HEK293 (cell line): Measurements from ENCODE around the gene KIAA1958.

ENCODE experiments used
- ZNF274 ChIP-seq, 2 experiments: fragments of 200-500 bp in 1 of 2; fragments of 450-650 bp in 1 of 2; sonication (Bioruptor generic) in 1 of 2; formaldehyde crosslinking in 1 of 2; IDR thresholded peaks; 2 replicates each; pipeline versions ENCODE4 v1.5.1 to v1.6.1; 2014 to 2016; ENCODE audit warnings: borderline replicate concordance in 1 of 2, inconsistent platforms in 1 of 2, low read length in 1 of 2, missing biosample characterization in 1 of 2, missing genetic modification characterization in 1 of 2
- ZNF544 ChIP-seq: fragments of 450-650 bp; formaldehyde crosslinking; IDR thresholded peaks from 2 replicates; pipeline ENCODE4 v1.5.0; 2017; ENCODE audit warnings: missing biosample characterization, missing genetic modification characterization
- TF ChIP-seq, protein P1 (sequence below): fragments of 450-650 bp; formaldehyde crosslinking; IDR thresholded peaks from 2 replicates; pipeline ENCODE4 v1.5.1; 2016; ENCODE audit warnings: missing biosample characterization, missing genetic modification characterization
- TF ChIP-seq, protein P2 (sequence below): fragments of 450-650 bp; formaldehyde crosslinking; IDR thresholded peaks from 2 replicates; pipeline ENCODE4 v1.5.1; 2016; ENCODE audit warnings: missing biosample characterization, missing genetic modification characterization

DNA sequence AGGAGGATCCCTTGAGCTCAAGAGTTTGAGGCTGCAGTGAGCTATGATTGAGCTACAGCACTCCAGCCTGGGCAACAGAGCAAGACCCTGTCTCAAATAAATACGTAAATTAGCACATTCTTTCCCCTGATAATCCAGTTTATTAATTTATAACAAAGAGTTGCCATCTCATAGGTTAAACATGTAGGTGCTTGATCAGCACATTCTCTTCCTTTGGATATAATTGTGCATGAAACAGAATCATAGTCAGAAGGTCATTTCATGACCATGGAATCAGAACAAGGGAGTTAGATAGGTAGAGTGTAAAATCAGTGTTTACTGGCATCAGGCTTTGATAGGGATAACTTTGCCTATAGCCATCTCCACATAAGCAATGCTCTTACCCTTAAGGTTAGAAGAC is 43.0 kb upstream of the KIAA1958 start:
- no peak for TF ChIP-seq ZNF544 (tag by site-specific recombination)
- TF ChIP-seq, protein P1, sequence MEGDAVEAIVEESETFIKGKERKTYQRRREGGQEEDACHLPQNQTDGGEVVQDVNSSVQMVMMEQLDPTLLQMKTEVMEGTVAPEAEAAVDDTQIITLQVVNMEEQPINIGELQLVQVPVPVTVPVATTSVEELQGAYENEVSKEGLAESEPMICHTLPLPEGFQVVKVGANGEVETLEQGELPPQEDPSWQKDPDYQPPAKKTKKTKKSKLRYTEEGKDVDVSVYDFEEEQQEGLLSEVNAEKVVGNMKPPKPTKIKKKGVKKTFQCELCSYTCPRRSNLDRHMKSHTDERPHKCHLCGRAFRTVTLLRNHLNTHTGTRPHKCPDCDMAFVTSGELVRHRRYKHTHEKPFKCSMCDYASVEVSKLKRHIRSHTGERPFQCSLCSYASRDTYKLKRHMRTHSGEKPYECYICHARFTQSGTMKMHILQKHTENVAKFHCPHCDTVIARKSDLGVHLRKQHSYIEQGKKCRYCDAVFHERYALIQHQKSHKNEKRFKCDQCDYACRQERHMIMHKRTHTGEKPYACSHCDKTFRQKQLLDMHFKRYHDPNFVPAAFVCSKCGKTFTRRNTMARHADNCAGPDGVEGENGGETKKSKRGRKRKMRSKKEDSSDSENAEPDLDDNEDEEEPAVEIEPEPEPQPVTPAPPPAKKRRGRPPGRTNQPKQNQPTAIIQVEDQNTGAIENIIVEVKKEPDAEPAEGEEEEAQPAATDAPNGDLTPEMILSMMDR (tag by site-specific recombination) = no peak
- TF ChIP-seq ZNF274 (IDR thresholded peaks at IDR 0.05; ENCODE audit: low read length) = no peak
- no peak for TF ChIP-seq ZNF274 (tag by site-specific recombination; IDR thresholded peaks at IDR 0.05; ENCODE audit: borderline replicate concordance)
- TF ChIP-seq, protein P2, sequence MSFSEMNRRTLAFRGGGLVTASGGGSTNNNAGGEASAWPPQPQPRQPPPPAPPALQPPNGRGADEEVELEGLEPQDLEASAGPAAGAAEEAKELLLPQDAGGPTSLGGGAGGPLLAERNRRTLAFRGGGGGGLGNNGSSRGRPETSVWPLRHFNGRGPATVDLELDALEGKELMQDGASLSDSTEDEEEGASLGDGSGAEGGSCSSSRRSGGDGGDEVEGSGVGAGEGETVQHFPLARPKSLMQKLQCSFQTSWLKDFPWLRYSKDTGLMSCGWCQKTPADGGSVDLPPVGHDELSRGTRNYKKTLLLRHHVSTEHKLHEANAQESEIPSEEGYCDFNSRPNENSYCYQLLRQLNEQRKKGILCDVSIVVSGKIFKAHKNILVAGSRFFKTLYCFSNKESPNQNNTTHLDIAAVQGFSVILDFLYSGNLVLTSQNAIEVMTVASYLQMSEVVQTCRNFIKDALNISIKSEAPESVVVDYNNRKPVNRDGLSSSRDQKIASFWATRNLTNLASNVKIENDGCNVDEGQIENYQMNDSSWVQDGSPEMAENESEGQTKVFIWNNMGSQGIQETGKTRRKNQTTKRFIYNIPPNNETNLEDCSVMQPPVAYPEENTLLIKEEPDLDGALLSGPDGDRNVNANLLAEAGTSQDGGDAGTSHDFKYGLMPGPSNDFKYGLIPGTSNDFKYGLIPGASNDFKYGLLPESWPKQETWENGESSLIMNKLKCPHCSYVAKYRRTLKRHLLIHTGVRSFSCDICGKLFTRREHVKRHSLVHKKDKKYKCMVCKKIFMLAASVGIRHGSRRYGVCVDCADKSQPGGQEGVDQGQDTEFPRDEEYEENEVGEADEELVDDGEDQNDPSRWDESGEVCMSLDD (tag by site-specific recombination) = no peak
